PFSK-1 (cell line): ENCODE data around the gene DAND5.

Source experiments
- FOXP2 ChIP-seq: optimal IDR thresholded peaks from 2 replicates; pipeline ENCODE3; 2011; ENCODE audit warnings: borderline replicate concordance, control low read depth, inconsistent platforms; ENCODE audit not compliant: insufficient read depth; ENCODE audit errors: extremely low read length, extremely low read depth
- POLR2AphosphoS5 ChIP-seq: IDR thresholded peaks from 2 replicates; pipeline ENCODE4 v1.6.1; 2012; ENCODE audit warnings: low read depth, mild to moderate bottlenecking, control low read depth, low read length, moderate library complexity
- SIN3A ChIP-seq: IDR thresholded peaks from 2 replicates; pipeline ENCODE4 v1.6.1; 2012; ENCODE audit warnings: mild to moderate bottlenecking, low read length, moderate library complexity, borderline replicate concordance; ENCODE audit not compliant: insufficient read depth
- TAF1 ChIP-seq: IDR thresholded peaks from 2 replicates; pipeline ENCODE4 v1.6.1; 2012; ENCODE audit warnings: low read length, control low read depth, borderline replicate concordance; ENCODE audit not compliant: insufficient read depth
- TF ChIP-seq, protein P1 (sequence below), 2 experiments: IDR thresholded peaks; 2 replicates each; pipeline versions ENCODE4 v1.6.1 to v1.8.0; 2011 to 2012; ENCODE audit warnings: low read depth in 2 of 2, low read length in 2 of 2, control low read depth in 1 of 2, inconsistent platforms in 1 of 2, mild to moderate bottlenecking in 1 of 2, moderate library complexity in 1 of 2; ENCODE audit not compliant: insufficient read depth in 1 of 2

DAND5 gene

DNA sequence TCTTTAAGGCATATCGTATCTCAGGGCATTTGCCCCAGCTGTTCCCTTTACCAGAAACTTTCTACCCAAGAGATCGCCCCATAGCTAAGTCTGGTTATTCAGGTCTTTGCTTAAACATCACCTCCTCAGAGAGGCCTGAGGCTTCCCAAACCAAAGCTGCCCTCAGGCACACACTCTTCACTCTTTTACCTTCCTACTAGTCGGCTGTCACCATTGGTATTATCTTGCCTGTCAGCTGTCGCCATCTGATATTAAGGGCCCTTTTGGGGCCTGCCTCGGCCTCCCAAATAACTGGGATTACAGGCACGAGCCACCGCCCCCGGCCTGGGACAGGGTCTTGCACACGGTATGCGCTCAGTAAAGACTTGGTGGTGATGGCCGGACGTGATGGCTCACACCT, 13.4 kb upstream of the DAND5 start:
- no peak for TF ChIP-seq POLR2AphosphoS5
- TF ChIP-seq, protein P1, sequence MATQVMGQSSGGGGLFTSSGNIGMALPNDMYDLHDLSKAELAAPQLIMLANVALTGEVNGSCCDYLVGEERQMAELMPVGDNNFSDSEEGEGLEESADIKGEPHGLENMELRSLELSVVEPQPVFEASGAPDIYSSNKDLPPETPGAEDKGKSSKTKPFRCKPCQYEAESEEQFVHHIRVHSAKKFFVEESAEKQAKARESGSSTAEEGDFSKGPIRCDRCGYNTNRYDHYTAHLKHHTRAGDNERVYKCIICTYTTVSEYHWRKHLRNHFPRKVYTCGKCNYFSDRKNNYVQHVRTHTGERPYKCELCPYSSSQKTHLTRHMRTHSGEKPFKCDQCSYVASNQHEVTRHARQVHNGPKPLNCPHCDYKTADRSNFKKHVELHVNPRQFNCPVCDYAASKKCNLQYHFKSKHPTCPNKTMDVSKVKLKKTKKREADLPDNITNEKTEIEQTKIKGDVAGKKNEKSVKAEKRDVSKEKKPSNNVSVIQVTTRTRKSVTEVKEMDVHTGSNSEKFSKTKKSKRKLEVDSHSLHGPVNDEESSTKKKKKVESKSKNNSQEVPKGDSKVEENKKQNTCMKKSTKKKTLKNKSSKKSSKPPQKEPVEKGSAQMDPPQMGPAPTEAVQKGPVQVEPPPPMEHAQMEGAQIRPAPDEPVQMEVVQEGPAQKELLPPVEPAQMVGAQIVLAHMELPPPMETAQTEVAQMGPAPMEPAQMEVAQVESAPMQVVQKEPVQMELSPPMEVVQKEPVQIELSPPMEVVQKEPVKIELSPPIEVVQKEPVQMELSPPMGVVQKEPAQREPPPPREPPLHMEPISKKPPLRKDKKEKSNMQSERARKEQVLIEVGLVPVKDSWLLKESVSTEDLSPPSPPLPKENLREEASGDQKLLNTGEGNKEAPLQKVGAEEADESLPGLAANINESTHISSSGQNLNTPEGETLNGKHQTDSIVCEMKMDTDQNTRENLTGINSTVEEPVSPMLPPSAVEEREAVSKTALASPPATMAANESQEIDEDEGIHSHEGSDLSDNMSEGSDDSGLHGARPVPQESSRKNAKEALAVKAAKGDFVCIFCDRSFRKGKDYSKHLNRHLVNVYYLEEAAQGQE (IDR thresholded peaks at IDR 0.05; ENCODE audit: insufficient read depth in 1 of 2, low read depth in 2 of 2, low read length in 2 of 2), result no peak
- no peak for TF ChIP-seq TAF1
- TF ChIP-seq FOXP2, result no peak
- no peak for TF ChIP-seq SIN3A

DNA sequence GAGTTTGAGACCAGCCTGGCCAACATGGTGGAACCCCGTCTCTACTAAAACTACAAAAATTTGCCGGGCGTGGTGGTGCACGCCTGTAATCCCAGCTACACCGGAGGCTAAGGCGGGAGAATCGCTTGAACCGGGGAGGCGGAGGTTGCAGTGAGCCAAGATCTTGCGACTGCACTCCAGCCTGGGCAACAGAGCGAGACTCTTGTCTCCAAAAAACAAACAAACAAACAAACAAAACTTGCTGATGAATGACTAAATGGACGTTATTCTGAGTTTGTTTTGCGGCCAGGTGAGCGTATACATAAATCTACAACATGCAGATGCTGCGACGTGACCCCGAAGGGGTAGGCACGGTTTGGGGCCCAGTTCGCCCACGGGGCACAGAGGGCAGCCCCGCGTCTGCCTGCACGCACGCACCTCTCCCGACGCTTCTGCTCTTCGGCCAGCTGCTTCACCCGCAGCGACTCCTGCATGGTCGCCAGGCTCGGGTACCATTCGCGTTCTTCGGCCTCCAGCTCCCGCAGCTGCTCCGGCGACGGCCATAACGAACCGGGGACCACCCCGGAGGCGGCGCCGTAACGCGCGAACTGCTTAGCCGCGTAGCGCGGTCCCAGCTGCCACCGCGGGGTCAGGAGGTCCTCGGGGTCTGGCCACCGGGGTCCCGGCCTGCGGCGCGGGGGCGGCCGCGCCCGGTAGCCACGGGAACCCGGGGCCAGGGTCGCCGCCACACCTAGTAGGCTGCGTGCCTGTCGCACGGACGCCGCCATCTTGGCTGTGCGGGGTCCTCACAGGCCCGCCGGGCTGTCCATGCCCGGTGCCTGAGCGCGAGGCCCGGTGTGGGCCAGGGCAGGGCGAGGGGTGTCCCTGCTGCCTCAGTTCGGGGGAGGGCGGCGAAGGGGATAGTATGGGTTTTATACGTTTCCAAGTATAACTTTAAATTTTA, 12.7 kb upstream of the DAND5 start, which contains the start of gene GADD45GIP1:
Gene GADD45GIP1, minus strand, starts transcription at position 778 of the 943 bp plus-strand sequence. Its CDS starts 11 bp downstream, at position 767.
- TF ChIP-seq SIN3A (0 out of 2 replicates have a peak, but pooled peaks have one; percentile 33), FOXP2 (peak; percentile 45), TAF1 (peak; percentile 97), POLR2AphosphoS5 (peak; percentile 88)
- TF ChIP-seq, protein P1 (IDR thresholded peaks at IDR 0.05; ENCODE audit: insufficient read depth in 1 of 2, low read depth in 2 of 2, low read length in 2 of 2), result no peak

DNA sequence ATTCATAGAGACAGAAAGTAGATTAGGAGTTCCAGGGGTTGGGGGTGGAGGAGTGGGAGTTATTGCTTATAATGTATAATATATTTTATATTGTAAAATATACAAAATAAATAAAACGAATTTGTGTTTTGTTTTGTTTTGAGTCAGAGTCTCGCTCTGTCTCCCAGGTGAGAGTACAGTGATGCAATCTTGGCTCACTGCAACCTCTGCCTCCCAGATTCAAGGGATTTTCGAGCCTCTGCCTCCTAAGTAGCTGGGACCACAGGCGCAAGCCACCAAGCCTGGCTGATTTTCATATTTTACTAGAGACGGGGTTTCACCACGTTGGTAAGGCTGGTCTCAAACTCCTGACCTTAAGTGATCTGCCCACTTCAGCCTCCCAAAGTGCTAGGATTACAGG, 9.9 kb upstream of the DAND5 start:
- TF ChIP-seq POLR2AphosphoS5 (no peak), FOXP2 (no peak), SIN3A (no peak), TAF1 (no peak)
- TF ChIP-seq, protein P1 (IDR thresholded peaks at IDR 0.05; ENCODE audit: insufficient read depth in 1 of 2, low read depth in 2 of 2, low read length in 2 of 2), result no peak

DNA sequence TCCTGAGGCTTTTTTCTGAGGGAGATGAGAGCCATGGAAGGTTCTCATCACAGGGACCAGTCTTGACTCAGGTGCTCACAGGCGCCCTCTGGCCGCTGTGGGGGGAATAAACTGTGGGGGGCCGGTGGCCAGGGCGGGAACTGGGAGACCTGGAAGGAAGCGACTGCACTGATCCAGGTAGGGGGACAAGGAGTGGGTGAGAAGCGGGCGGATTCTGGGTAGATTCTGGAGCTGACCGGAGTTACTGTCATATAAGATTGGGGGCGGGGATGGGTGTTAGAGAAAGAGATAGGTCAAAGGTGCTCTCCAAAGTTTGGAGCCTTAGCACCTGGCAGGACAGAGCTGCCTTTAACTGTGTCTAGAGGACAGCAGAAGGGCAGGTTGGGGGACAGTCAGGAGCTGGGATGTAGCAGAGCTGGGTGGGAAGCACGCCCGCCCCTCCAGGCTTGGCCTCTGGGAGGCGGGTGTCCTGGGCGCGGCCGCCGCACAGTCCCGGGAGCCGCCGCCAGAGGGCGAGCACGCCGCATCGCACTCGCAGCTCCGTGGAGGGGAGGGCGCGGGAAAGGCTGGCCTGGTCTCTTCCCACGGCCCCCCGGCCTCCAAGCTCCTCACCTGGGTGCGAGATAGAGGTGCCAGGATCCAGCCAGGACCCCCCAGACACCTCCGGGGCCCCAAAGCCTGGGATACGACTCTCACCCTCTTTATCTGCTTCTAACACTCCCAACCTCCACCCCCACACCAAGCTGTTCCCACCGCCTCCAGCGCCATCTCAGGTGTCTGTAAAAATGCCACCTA, 4.2 kb upstream of the DAND5 start:
- TF ChIP-seq FOXP2, result peak; percentile 87
- TF ChIP-seq SIN3A, result no peak
- TF ChIP-seq POLR2AphosphoS5, result no peak
- no peak for TF ChIP-seq TAF1
- TF ChIP-seq, protein P1 (IDR thresholded peaks at IDR 0.05; ENCODE audit: insufficient read depth in 1 of 2, low read depth in 2 of 2, low read length in 2 of 2), result no peak
